OCI-LY7 (cell line): ENCODE data around the gene GMEB2. TPM values are rescaled to one million over a fixed set of nuclear protein-coding genes. Genes with fewer than 3 reads are reported as not detected.

ENCODE experiments used
- BruUV-seq: library from RNA; stranded (reverse); fragments of 400-500 nt; replicated peaks from 2 replicates; lab custom pipeline; 2021; lab: Mats Ljungman, UMichigan
- CTCF ChIA-PET: fragments of 300-600 bp; sonication (Branson Sonifier 250); formaldehyde crosslinking; loops from one replicate; lab custom pipeline; 2022; ENCODE audit warnings: antibody characterized with exemption; ENCODE audit not compliant: unreplicated experiment; lab: Charles Lee
- POLR2A ChIA-PET: fragments of 300-600 bp; sonication (Branson Sonifier 250); formaldehyde crosslinking; loops from one replicate; lab custom pipeline; 2022; ENCODE audit warnings: antibody characterized with exemption; lab: Charles Lee
- DNase-seq: peaks from one replicate; pipeline ENCODE4 v3.0.0-alpha.2; 2015; ENCODE audit warnings: low spot score
- H2AFZ ChIP-seq: fragments of 200-600 bp; sonication (generic), shearing (Covaris generic); 2 replicates; pipeline ENCODE4 v1.6.1; 2014; ENCODE audit warnings: mild to moderate bottlenecking, antibody characterized with exemption, low read length, moderate library complexity
- H3K27ac ChIP-seq: fragments of 200-600 bp; sonication (generic); 2 replicates; pipeline ENCODE4 v1.5.1; 2014; ENCODE audit warnings: mixed run types, low read depth, mild to moderate bottlenecking, moderate library complexity, low read length, inconsistent platforms; ENCODE audit not compliant: poor library complexity, severe bottlenecking
- H3K36me3 ChIP-seq: fragments of 200-600 bp; sonication (generic); 2 replicates; pipeline ENCODE4 v1.6.1; 2014; ENCODE audit warnings: mild to moderate bottlenecking, antibody characterized with exemption, low read length, moderate library complexity, mixed read lengths; ENCODE audit not compliant: insufficient read depth
- H3K4me1 ChIP-seq: fragments of 200-600 bp; sonication (generic); 2 replicates; pipeline ENCODE4 v1.5.1; 2014; ENCODE audit warnings: mild to moderate bottlenecking, low read length; ENCODE audit not compliant: insufficient read depth, poor library complexity, severe bottlenecking
- H3K4me2 ChIP-seq: fragments of 200-600 bp; sonication (generic); 2 replicates; pipeline ENCODE4 v1.6.1; 2014; ENCODE audit warnings: mild to moderate bottlenecking, low read length
- H3K4me3 ChIP-seq: fragments of 200-600 bp; sonication (generic); 2 replicates; pipeline ENCODE4 v1.5.1; 2014; ENCODE audit warnings: mild to moderate bottlenecking, low read depth, low read length; ENCODE audit not compliant: poor library complexity, severe bottlenecking
- H3K79me2 ChIP-seq: fragments of 200-600 bp; sonication (generic); 2 replicates; pipeline ENCODE4 v1.6.1; 2016; ENCODE audit warnings: low read depth, mild to moderate bottlenecking, low read length, moderate library complexity, mixed read lengths; ENCODE audit not compliant: insufficient read depth
- H3K9me2 ChIP-seq: fragments of 200-600 bp; sonication (generic); 2 replicates; pipeline ENCODE4 v1.6.1; 2016; ENCODE audit warnings: mild to moderate bottlenecking, low read length, mixed read lengths; ENCODE audit not compliant: insufficient read depth
- H3K9me3 ChIP-seq: fragments of 200-600 bp; sonication (generic); 2 replicates; pipeline ENCODE4 v1.6.1; 2014; ENCODE audit warnings: mild to moderate bottlenecking, mixed run types, low read length, mixed read lengths
- H4K20me1 ChIP-seq: fragments of 200-600 bp; sonication (generic); 2 replicates; pipeline ENCODE4 v1.6.1; 2014; ENCODE audit warnings: mild to moderate bottlenecking, antibody characterized with exemption, low read length, moderate library complexity, mixed read lengths; ENCODE audit not compliant: insufficient read depth
- EZH2phosphoT487 ChIP-seq: fragments of 200-600 bp; sonication (generic); IDR thresholded peaks from 2 replicates; pipeline ENCODE4 v1.6.1; 2018; ENCODE audit warnings: low read depth, borderline replicate concordance, mild to moderate bottlenecking, mixed run types, antibody characterized with exemption, low read length, moderate library complexity, mixed read lengths
- intact Hi-C: fragments of 100-400 bp; cut with micrococcal nuclease; formaldehyde crosslinking; loops from one replicate; pipeline ENCODE4 v1.10.0; 2022; ENCODE audit not compliant: unreplicated experiment
- total RNA-seq, 2 experiments: library from RNA; depleted of rRNA in 1 of 2; stranded (reverse); fragments of >200 nt in 1 of 2; shearing (Covaris generic) in 1 of 2; gene quantifications; 2 replicates each; pipeline ENCODE4 v1.2.3, GENCODE V29; 2014 to 2022
- TF ChIP-seq, protein P1 (sequence below): fragments of 200-600 bp; sonication (generic); conservative IDR thresholded peaks from 2 replicates; pipeline ENCODE4 v1.5.1; 2014; ENCODE audit warnings: mild to moderate bottlenecking, antibody characterized with exemption, low read length, moderate library complexity, mixed read lengths

The GMEB2 gene
- total RNA-seq, 2 experiments from 2014 or later: 15.6 TPM

DNA sequence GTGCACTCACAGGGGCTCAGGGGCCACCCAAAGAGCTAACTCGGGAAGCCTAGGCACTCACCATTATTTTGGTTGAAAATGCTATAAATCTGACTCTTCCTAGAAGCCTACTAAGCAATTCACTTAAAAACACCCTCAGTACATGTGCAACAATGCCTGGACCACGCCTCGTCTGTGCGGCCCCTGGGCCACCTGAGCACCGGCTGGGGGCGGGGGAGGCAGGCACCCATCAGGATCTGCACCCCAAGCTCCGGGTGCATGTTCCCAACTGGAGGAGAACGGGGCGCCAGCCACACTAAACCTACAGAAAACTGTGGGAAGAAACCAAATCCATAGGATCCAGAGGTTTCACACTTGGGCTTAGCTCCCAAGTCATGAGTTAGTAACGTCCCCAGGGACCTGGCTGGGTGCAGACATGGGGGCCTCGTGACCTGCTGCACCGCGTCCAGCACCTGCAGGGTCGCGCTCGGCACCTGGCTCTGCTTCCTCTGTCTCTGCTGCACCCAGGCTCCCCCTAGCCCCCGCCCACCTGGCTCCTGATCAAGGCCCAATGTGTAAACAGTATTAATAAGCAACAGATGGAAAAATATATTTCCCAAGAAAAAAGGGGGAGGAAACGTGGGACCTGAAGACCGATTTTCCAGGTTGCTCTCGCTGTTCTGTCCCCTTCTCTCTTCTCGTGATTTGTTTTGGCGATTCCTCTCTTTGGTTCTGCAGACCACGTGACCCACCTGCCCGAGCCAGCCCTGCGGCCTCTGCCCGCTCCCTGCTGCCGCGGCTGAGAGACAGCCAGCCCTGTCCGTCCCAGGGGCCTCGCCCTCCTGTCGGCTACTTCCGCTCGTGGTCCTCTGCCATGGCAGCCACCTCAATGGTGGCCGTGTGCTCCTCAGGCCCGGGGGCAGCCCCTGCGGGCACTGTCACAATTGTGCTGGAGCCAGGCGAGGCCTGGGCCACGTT is 37.4 kb downstream of the GMEB2 start:
- Histone ChIP-seq H3K4me3 (no peak overlapping the region), H4K20me1 (no peaks in the 10 kb centered on the region), H3K79me2 (no peaks in the 10 kb centered on the region), H3K27ac (no peak overlapping the region), H3K36me3 (peaks cover 24% of the 10 kb centered on the region; the same call in 1 of the 2 replicates), H3K4me2 (no peak overlapping the region), H2AFZ (no peak overlapping the region), H3K4me1 (no peaks in the 10 kb centered on the region), H3K9me2 (no peaks in the 10 kb centered on the region), H3K9me3 (no peaks in the 10 kb centered on the region)
- DNase-seq: peak; percentile 22
- no TSS peak for BruUV-seq
- ChIA-PET CTCF (interaction anchor here (0.6 kb wide), 1 partner anchor 38 kb away, joined by 9 read pairs; no protein-coding TSS in a partner anchor), POLR2A (no interaction called here)
- no peak for TF ChIP-seq EZH2phosphoT487
- TF ChIP-seq, protein P1, sequence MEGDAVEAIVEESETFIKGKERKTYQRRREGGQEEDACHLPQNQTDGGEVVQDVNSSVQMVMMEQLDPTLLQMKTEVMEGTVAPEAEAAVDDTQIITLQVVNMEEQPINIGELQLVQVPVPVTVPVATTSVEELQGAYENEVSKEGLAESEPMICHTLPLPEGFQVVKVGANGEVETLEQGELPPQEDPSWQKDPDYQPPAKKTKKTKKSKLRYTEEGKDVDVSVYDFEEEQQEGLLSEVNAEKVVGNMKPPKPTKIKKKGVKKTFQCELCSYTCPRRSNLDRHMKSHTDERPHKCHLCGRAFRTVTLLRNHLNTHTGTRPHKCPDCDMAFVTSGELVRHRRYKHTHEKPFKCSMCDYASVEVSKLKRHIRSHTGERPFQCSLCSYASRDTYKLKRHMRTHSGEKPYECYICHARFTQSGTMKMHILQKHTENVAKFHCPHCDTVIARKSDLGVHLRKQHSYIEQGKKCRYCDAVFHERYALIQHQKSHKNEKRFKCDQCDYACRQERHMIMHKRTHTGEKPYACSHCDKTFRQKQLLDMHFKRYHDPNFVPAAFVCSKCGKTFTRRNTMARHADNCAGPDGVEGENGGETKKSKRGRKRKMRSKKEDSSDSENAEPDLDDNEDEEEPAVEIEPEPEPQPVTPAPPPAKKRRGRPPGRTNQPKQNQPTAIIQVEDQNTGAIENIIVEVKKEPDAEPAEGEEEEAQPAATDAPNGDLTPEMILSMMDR: no peak
- intact Hi-C loops: no loop called here

DNA sequence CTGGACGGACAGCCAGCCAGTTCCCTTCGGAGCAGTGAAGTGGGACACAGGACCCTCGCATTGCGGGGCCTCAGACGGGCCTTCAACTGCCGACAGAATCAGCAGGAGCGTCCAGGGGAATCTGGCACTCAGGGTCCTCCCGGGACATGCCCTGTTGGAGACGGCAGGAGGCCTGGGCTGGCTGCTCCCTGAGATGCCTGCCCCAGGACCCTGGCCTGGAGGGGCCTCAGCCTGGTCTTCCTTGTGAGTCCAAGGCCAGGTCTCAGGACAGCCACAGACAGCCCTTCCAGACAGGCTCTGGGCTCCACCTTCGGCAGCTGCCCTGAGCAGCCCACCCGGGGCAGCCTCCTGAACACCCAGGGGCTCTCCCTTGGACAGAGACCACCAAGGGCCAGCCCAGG is 38.3 kb downstream of the GMEB2 start:
- H3K4me3 ChIP-seq: no peak overlapping the region
- no peaks in the 10 kb centered on the region for H3K79me2 ChIP-seq
- no peaks in the 10 kb centered on the region for H3K9me3 ChIP-seq
- ChIA-PET POLR2A (no interaction called here), CTCF (no interaction called here)
- intact Hi-C loops: no loop called here
- no peaks in the 10 kb centered on the region for H3K9me2 ChIP-seq
- DNase-seq: no peak
- no peaks in the 10 kb centered on the region for H4K20me1 ChIP-seq
- no peak overlapping the region for H3K27ac ChIP-seq
- no TSS peak for BruUV-seq
- H3K4me1 ChIP-seq: no peaks in the 10 kb centered on the region
- H2AFZ ChIP-seq: no peak overlapping the region
- peaks cover 24% of the 10 kb centered on the region; the same call in 1 of the 2 replicates for H3K36me3 ChIP-seq
- TF ChIP-seq, protein P1: no peak
- no peak for TF ChIP-seq EZH2phosphoT487
- no peak overlapping the region for H3K4me2 ChIP-seq
